H4 (cell line): Measurements from ENCODE around the gene DNLZ. TPM values are rescaled to one million over a fixed set of nuclear protein-coding genes. Genes with fewer than 3 reads are reported as not detected.
A peak's percentile ranks its signal among the peaks of the same experiment; 100 is the strongest.
"Not testable (repeated sequence)": the region's sequence is repeated elsewhere in the genome, so short reads cannot be mapped to it uniquely, and the experiment has no call there.

Source experiments
- DNase-seq: peaks from one replicate; pipeline ENCODE4 v3.0.0-alpha.2; 2015; ENCODE audit warnings: low spot score
- total RNA-seq: library from RNA; depleted of rRNA; stranded (reverse); fragments of >200 nt; shearing (Covaris generic); gene quantifications from 2 replicates; pipeline ENCODE4 v1.2.3, GENCODE V29; 2014; rRNA removed

The DNLZ gene
- total RNA-seq, result 26.5 and 39.6 TPM in 2 replicates

- DNase-seq, result peak; percentile 84
These were observed at the start of gene DNLZ for GRCh38 chr9:136363106-136363948. DNLZ (minus strand) TSS chr9:136363744; CDS start chr9:136363714, 30 bp downstream.

- DNase-seq, result no peak
These were observed 49.4 kb upstream of the DNLZ start for GRCh38 chr9:136412962-136413361.

- DNase-seq, result no peak
These were observed 47.8 kb upstream of the DNLZ start for GRCh38 chr9:136411378-136411777.

GRCh38 chr9:136410500-136411287, 47.1 kb upstream of the DNLZ start, which contains the start of the genes ENTR1 and PMPCA:
ENTR1 (minus strand) TSS chr9:136410614; CDS start chr9:136410397, 217 bp downstream.
PMPCA (plus strand) TSS chr9:136410658; CDS start chr9:136410669, 11 bp downstream.
- DNase-seq, result peak; percentile 88

GRCh38 chr9:136409557-136410455, 46.3 kb upstream of the DNLZ start:
- DNase-seq, result no peak

GRCh38 chr9:136407911-136408310, 44.4 kb upstream of the DNLZ start:
- no peak for DNase-seq

GRCh38 chr9:136407061-136407460, 43.5 kb upstream of the DNLZ start:
- not testable (repeated sequence) for DNase-seq

- DNase-seq, result not testable (repeated sequence)
These were observed 42.4 kb upstream of the DNLZ start for GRCh38 chr9:136405904-136406303.

- no peak for DNase-seq
These were observed 41.9 kb upstream of the DNLZ start for GRCh38 chr9:136405481-136405880.

GRCh38 chr9:136404801-136405136, 41.2 kb upstream of the DNLZ start:
- DNase-seq, result no peak

- DNase-seq, result no peak
These were observed 40.6 kb upstream of the DNLZ start for GRCh38 chr9:136403915-136404800.

GRCh38 chr9:136403538-136403914, 40.0 kb upstream of the DNLZ start:
- no peak for DNase-seq

- no peak for DNase-seq
These were observed 38.5 kb upstream of the DNLZ start for GRCh38 chr9:136402067-136402466.

- no peak for DNase-seq
These were observed 37.8 kb upstream of the DNLZ start for GRCh38 chr9:136401173-136401922.

- DNase-seq, result peak; percentile 74
These were observed 36.7 kb upstream of the DNLZ start, which contains the start of gene SNAPC4 for GRCh38 chr9:136400038-136400834. SNAPC4 (minus strand) TSS chr9:136400170; CDS start chr9:136398428, 1,742 bp downstream.

- no peak for DNase-seq
These were observed 35.9 kb upstream of the DNLZ start for GRCh38 chr9:136399176-136400037.

- DNase-seq, result no peak
These were observed 34.7 kb upstream of the DNLZ start for GRCh38 chr9:136398286-136398685.

GRCh38 chr9:136397643-136398042, 34.1 kb upstream of the DNLZ start:
- DNase-seq, result no peak
